ENCODE data around the gene TNFSF11. TPM values are rescaled to one million over a fixed set of nuclear protein-coding genes. Genes with fewer than 3 reads are reported as not detected.

Gene TNFSF11
- total and polyA plus RNA-seq, 4 donors, result 0.06 to 0.97 TPM; not detected in 2

DNA sequence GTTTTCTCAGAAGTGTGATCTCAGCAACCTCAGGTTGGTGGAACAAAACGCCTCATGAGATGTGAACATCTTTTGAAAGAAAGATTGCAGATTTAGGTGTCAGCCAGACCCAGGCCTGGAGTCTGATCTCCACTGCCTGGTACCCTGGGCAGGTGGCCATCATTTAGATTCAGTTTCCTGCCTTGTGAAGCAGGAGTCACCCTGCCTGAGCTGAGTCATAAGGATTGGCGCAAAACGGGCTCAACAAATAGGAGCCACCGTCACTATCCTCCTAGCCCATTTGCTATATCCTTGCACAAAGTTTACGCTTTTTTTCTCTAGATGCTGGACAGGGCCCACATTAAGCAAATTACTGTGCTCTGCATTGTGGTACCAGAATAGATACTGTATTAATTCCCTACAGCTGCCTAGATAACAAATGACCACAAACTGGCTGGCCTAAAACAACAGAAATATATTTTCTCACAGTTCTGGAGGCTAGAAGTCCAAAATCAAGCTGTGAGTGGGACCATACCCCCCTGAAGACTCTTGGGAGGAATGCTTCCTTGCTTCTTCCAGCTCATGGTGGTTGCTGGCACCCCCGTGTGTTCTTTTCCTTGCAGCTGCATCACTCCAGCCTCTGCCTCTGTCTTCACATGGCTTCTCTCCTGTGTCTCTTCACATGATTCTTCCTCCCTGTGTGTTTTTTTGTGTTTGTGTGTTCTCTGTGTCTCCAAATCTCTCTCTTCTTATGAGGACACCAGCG is 38.2 kb downstream of the TNFSF11 start:
- Histone ChIP-seq H3K9me3 (ENCODE audit: control insufficient read depth in 4 of 4, insufficient read depth in 3 of 4, low read length in 3 of 4) (no peaks in the 10 kb centered on the region), H3K27me3 (ENCODE audit: control insufficient read depth in 3 of 3, insufficient read depth in 3 of 3, low read length in 2 of 3) (no peaks in the 10 kb centered on the region), H3K36me3 (ENCODE audit: control insufficient read depth in 4 of 4, insufficient read depth in 4 of 4, low read length in 4 of 4) (no peaks in the 10 kb centered on the region), H3K9ac (ENCODE audit: insufficient read depth in 1 of 2, low read length in 2 of 2) (no peak overlapping the region), H3K27ac (ENCODE audit: low read depth in 1 of 2, low read length in 1 of 2) (no peak overlapping the region), H3K4me3 (no peak overlapping the region), H3K4me1 (ENCODE audit: control insufficient read depth in 5 of 5, insufficient read depth in 5 of 5, low read length in 5 of 5) (no peaks in the 10 kb centered on the region)
- TF ChIP-seq, protein P1, sequence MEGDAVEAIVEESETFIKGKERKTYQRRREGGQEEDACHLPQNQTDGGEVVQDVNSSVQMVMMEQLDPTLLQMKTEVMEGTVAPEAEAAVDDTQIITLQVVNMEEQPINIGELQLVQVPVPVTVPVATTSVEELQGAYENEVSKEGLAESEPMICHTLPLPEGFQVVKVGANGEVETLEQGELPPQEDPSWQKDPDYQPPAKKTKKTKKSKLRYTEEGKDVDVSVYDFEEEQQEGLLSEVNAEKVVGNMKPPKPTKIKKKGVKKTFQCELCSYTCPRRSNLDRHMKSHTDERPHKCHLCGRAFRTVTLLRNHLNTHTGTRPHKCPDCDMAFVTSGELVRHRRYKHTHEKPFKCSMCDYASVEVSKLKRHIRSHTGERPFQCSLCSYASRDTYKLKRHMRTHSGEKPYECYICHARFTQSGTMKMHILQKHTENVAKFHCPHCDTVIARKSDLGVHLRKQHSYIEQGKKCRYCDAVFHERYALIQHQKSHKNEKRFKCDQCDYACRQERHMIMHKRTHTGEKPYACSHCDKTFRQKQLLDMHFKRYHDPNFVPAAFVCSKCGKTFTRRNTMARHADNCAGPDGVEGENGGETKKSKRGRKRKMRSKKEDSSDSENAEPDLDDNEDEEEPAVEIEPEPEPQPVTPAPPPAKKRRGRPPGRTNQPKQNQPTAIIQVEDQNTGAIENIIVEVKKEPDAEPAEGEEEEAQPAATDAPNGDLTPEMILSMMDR (IDR thresholded peaks at IDR 0.05; ENCODE audit: control extremely low read depth, extremely low read depth), result no peak
- ATAC-seq (ENCODE audit: insufficient read depth, low FRiP score) (no peak), DNase-seq (no peak)
- 83 to 84% methylated on average over 7 of the region's 7 CpGs for WGBS, 2 donors

DNA sequence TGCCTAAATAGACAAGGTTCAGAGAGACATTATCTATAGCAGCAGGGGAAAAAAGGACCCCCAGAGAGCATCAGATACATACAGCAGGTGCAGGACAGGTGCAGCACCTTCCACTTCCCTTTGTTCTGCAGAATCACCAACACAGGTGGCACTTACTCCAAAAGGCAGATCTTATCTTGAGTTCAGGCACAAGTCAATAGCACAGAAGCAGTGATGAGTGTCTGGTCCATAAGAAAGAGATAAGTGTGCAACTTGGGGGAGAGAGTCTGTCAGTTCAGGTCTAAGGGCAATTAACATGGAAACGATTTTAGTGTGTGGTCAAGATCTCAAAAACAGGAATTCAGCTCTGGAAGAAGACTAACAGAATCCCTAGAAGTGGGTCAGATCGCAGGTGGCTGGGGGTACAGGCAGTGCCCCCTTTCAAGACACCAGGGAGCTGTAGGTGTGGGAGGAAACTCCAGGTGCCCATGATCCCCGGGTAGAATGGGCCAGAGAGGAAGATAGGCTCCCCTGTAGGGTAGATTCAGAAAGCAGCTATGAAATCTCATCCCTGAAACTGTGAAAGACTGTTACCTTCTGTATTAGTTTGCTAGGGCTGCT is 40.6 kb downstream of the TNFSF11 start:
- Histone ChIP-seq H3K4me1 (ENCODE audit: control insufficient read depth in 5 of 5, insufficient read depth in 5 of 5, low read length in 5 of 5) (no peaks in the 10 kb centered on the region), H3K9ac (ENCODE audit: insufficient read depth in 1 of 2, low read length in 2 of 2) (no peak overlapping the region), H3K4me3 (no peak overlapping the region), H3K27ac (ENCODE audit: low read depth in 1 of 2, low read length in 1 of 2) (no peak overlapping the region), H3K27me3 (ENCODE audit: control insufficient read depth in 3 of 3, insufficient read depth in 3 of 3, low read length in 2 of 3) (no peaks in the 10 kb centered on the region), H3K36me3 (ENCODE audit: control insufficient read depth in 4 of 4, insufficient read depth in 4 of 4, low read length in 4 of 4) (no peaks in the 10 kb centered on the region), H3K9me3 (ENCODE audit: control insufficient read depth in 4 of 4, insufficient read depth in 3 of 4, low read length in 3 of 4) (no peaks in the 10 kb centered on the region)
- DNase-seq (no peak), ATAC-seq (ENCODE audit: insufficient read depth, low FRiP score) (no peak)
- TF ChIP-seq, protein P1 (IDR thresholded peaks at IDR 0.05; ENCODE audit: control extremely low read depth, extremely low read depth), result no peak
- WGBS, 2 donors, result 66 to 79% methylated on average over 3 of the region's 3 CpGs

DNA sequence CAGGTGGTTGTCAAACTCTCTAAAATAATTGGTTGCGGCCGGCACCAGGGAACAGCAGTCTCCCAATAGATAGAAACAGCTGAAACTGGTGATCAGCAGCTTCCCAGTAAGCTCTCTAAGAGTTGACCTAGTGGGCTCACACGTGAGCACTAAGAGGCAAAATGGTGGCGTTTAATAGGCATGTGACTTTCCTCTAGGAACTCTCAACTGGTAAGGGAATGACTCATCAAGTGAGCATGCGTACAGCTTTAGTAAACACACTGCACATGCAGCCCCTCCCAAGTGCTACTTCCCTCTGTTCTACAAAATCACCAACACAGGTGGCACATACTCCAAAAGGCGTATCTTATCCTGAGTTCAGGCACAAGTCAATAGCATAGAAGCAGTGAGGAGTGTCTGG is 41.7 kb downstream of the TNFSF11 start:
- Histone ChIP-seq H3K4me3 (no peak overlapping the region), H3K9me3 (ENCODE audit: control insufficient read depth in 4 of 4, insufficient read depth in 3 of 4, low read length in 3 of 4) (no peaks in the 10 kb centered on the region), H3K36me3 (ENCODE audit: control insufficient read depth in 4 of 4, insufficient read depth in 4 of 4, low read length in 4 of 4) (no peaks in the 10 kb centered on the region), H3K4me1 (ENCODE audit: control insufficient read depth in 5 of 5, insufficient read depth in 5 of 5, low read length in 5 of 5) (no peaks in the 10 kb centered on the region), H3K27me3 (ENCODE audit: control insufficient read depth in 3 of 3, insufficient read depth in 3 of 3, low read length in 2 of 3) (no peaks in the 10 kb centered on the region), H3K27ac (ENCODE audit: low read depth in 1 of 2, low read length in 1 of 2) (no peak overlapping the region), H3K9ac (ENCODE audit: insufficient read depth in 1 of 2, low read length in 2 of 2) (no peak overlapping the region)
- TF ChIP-seq, protein P1 (IDR thresholded peaks at IDR 0.05; ENCODE audit: control extremely low read depth, extremely low read depth), result no peak
- no peak for DNase-seq
- no peak for ATAC-seq (ENCODE audit: insufficient read depth, low FRiP score)
- 77 to 88% methylated on average over 6 of the region's 6 CpGs for WGBS, 2 donors
